Stimulated activated naive CD4-positive, alpha-beta T cell (primary cell): ENCODE results near the gene TCERG1.
A peak's percentile ranks its signal among the peaks of the same experiment; 100 is the strongest.

Experiments used
- DNase-seq, 6 experiments: peaks; one replicate each; lab custom pipeline; 2025; lab: John Stamatoyannopoulos, UW

The TCERG1 gene

GRCh38 chr5:146446861-146447733 is at the start of gene TCERG1:
Gene TCERG1 (plus strand): TSS chr5:146447333. CDS start chr5:146447350, 17 bp downstream.
- DNase-seq, result peak; percentile 91 to 99 (median 98)

GRCh38 chr5:146398826-146399225 is 48.3 kb upstream of the TCERG1 start:
- no peak for DNase-seq

GRCh38 chr5:146399481-146399880 is 47.7 kb upstream of the TCERG1 start:
- DNase-seq, result no peak

- no peak for DNase-seq
Observed at GRCh38 chr5:146400201-146400600, 46.9 kb upstream of the TCERG1 start.

- no peak for DNase-seq
Observed at GRCh38 chr5:146401021-146401420, 46.1 kb upstream of the TCERG1 start.

- DNase-seq, result no peak
Observed at GRCh38 chr5:146402949-146403348, 44.2 kb upstream of the TCERG1 start.

GRCh38 chr5:146409054-146409671 is 38.0 kb upstream of the TCERG1 start:
- DNase-seq, result no peak

GRCh38 chr5:146410272-146410671 is 36.9 kb upstream of the TCERG1 start:
- no peak for DNase-seq

- DNase-seq, result no peak
Observed at GRCh38 chr5:146419696-146420095, 27.4 kb upstream of the TCERG1 start.

- no peak for DNase-seq
Observed at GRCh38 chr5:146425023-146425422, 22.1 kb upstream of the TCERG1 start.

- DNase-seq, result no peak
Observed at GRCh38 chr5:146426305-146426704, 20.8 kb upstream of the TCERG1 start.

GRCh38 chr5:146426853-146427618 is 20.1 kb upstream of the TCERG1 start:
- DNase-seq, result peak in 3 of 6 experiments; percentile 18 to 38 (median 37)

- no peak for DNase-seq
Observed at GRCh38 chr5:146427619-146427997, 19.5 kb upstream of the TCERG1 start.

- no peak for DNase-seq
Observed at GRCh38 chr5:146428658-146429057, 18.5 kb upstream of the TCERG1 start.

- no peak for DNase-seq
Observed at GRCh38 chr5:146440353-146440752, 6.8 kb upstream of the TCERG1 start.

GRCh38 chr5:146440870-146441495 is 6.2 kb upstream of the TCERG1 start:
- no peak for DNase-seq

GRCh38 chr5:146441896-146442295 is 5.2 kb upstream of the TCERG1 start:
- no peak for DNase-seq

- DNase-seq, result peak in 3 of 6 experiments; percentile 10 to 45 (median 16)
Observed at GRCh38 chr5:146447734-146448380, 724 bp downstream of the TCERG1 start.

- no peak for DNase-seq
Observed at GRCh38 chr5:146448783-146449519, 1.8 kb downstream of the TCERG1 start.

GRCh38 chr5:146450002-146450401 is 2.9 kb downstream of the TCERG1 start:
- no peak for DNase-seq

- no peak for DNase-seq
Observed at GRCh38 chr5:146451411-146451810, 4.3 kb downstream of the TCERG1 start.
